Measurements from ENCODE around the gene SYT2.

SYT2 gene

GRCh38 chr1:202648605-202649226, 61.5 kb downstream of the SYT2 start:
- Histone ChIP-seq H3K4me2 (ENCODE audit: insufficient read depth, low read length, poor library complexity, severe bottlenecking) (no peak overlapping the region), H4K8ac (ENCODE audit: low read depth, low read length) (peak overlapping the region; percentile 52), H3K4me3 (ENCODE audit: low read length in 2 of 2) (no peak overlapping the region), H2BK120ac (ENCODE audit: low read depth, low read length) (no peak overlapping the region), H3K4ac (ENCODE audit: low read length) (no peak overlapping the region), H3K4me1 (ENCODE audit: control insufficient read depth in 2 of 2, insufficient read depth in 1 of 2, low read depth in 1 of 2, low read length in 2 of 2) (peaks cover 7% of the 10 kb centered on the region in 2 donors), H3K18ac (ENCODE audit: low read length) (peak overlapping the region; percentile 53), H3K27ac (replicated peaks; ENCODE audit: low read length) (no peak overlapping the region), H2BK12ac (ENCODE audit: low read length) (no peak overlapping the region), H3K27me3 (ENCODE audit: control insufficient read depth in 3 of 3, insufficient read depth in 3 of 3, low read depth in 1 of 3, low read length in 3 of 3) (peaks cover 8 to 77% (median 27%) of the 10 kb centered on the region in 3 experiments), H4K91ac (ENCODE audit: low read depth, low read length, poor library complexity) (no peak overlapping the region), H2BK15ac (ENCODE audit: low read length) (no peak overlapping the region), H3K9ac (ENCODE audit: low read depth, low read length, poor library complexity) (no peak overlapping the region), H3K36me3 (replicated peaks in 1 of 2; ENCODE audit: control insufficient read depth in 2 of 2, insufficient read depth in 2 of 2, low read length in 2 of 2) (no peaks in the 10 kb centered on the region), H3K9me3 (replicated peaks in 1 of 2; ENCODE audit: control insufficient read depth in 2 of 2, insufficient read depth in 1 of 2, low read depth in 1 of 2, low read length in 2 of 2) (peaks cover 0 to 2% of the 10 kb centered on the region in 2 donors), H3K23ac (ENCODE audit: low read depth, low read length, poor library complexity) (peak overlapping the region; percentile 69), H2AFZ (ENCODE audit: low read length) (no peak overlapping the region), H3K14ac (ENCODE audit: low read length) (no peak overlapping the region), H2AK5ac (ENCODE audit: low read depth, low read length) (no peak overlapping the region), H2BK5ac (ENCODE audit: low read length) (no peak overlapping the region), H3K79me1 (ENCODE audit: low read depth, low read length) (no peaks in the 10 kb centered on the region)
- DNase-seq (ENCODE audit: low spot score): no peak
- no CpG with 5 or more reads among the region's 2 CpGs for WGBS, 2 donors (ENCODE audit: extremely low coverage in 2 of 2, insufficient read length in 2 of 2, insufficient replicate concordance in 1 of 2)

DNA sequence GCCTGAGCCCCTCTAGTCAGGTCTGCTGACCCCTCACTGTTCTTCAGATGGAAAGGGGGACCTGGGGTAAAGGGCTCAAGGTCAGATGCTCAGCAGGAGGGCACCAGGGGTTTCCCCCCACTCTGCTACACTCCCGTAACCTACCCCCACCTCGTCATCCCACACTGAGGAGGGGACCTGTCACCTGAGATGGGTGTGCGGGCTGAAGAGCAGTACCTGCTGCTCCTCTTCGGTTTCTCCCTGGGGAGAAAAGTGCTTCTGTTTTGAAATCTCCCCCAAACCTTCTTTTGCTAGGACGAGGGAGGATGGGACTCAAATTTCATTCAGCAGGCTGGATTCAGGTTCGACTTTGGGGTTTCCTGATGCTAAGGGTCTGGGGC, 65.2 kb downstream of the SYT2 start:
- Histone ChIP-seq H2AK5ac (ENCODE audit: low read depth, low read length) (peak overlapping the region; percentile 87), H3K4me3 (ENCODE audit: low read length in 2 of 2) (no peak overlapping the region), H3K14ac (ENCODE audit: low read length) (no peak overlapping the region), H3K27ac (replicated peaks; ENCODE audit: low read length) (no peak overlapping the region), H2AFZ (ENCODE audit: low read length) (no peak overlapping the region), H3K27me3 (ENCODE audit: control insufficient read depth in 3 of 3, insufficient read depth in 3 of 3, low read depth in 1 of 3, low read length in 3 of 3) (peaks cover 18 to 82% (median 58%) of the 10 kb centered on the region in 3 experiments), H4K91ac (ENCODE audit: low read depth, low read length, poor library complexity) (no peak overlapping the region), H3K4me1 (ENCODE audit: control insufficient read depth in 2 of 2, insufficient read depth in 1 of 2, low read depth in 1 of 2, low read length in 2 of 2) (peaks cover 11 to 18% of the 10 kb centered on the region in 2 donors), H2BK5ac (ENCODE audit: low read length) (no peak overlapping the region), H3K9me3 (replicated peaks in 1 of 2; ENCODE audit: control insufficient read depth in 2 of 2, insufficient read depth in 1 of 2, low read depth in 1 of 2, low read length in 2 of 2) (peaks cover 0 to 2% of the 10 kb centered on the region in 2 donors), H2BK120ac (ENCODE audit: low read depth, low read length) (no peak overlapping the region), H3K36me3 (replicated peaks in 1 of 2; ENCODE audit: control insufficient read depth in 2 of 2, insufficient read depth in 2 of 2, low read length in 2 of 2) (no peaks in the 10 kb centered on the region), H2BK15ac (ENCODE audit: low read length) (no peak overlapping the region), H3K4me2 (ENCODE audit: insufficient read depth, low read length, poor library complexity, severe bottlenecking) (no peak overlapping the region), H3K4ac (ENCODE audit: low read length) (no peak overlapping the region), H2BK12ac (ENCODE audit: low read length) (no peak overlapping the region), H3K9ac (ENCODE audit: low read depth, low read length, poor library complexity) (no peak overlapping the region), H3K79me1 (ENCODE audit: low read depth, low read length) (no peaks in the 10 kb centered on the region), H4K8ac (ENCODE audit: low read depth, low read length) (no peak overlapping the region), H3K23ac (ENCODE audit: low read depth, low read length, poor library complexity) (no peak overlapping the region), H3K18ac (ENCODE audit: low read length) (no peak overlapping the region)
- WGBS, 2 donors (ENCODE audit: extremely low coverage in 2 of 2, insufficient read length in 2 of 2, insufficient replicate concordance in 1 of 2): no CpG with 5 or more reads among the region's 6 CpGs
- no peak for DNase-seq (ENCODE audit: low spot score)

GRCh38 chr1:202644219-202645096, 65.8 kb downstream of the SYT2 start:
- peak overlapping the region in 1 of 2 donors; percentile 84 for H3K4me3 ChIP-seq (ENCODE audit: low read length in 2 of 2)
- no CpG with 5 or more reads among the region's 22 CpGs for WGBS, 2 donors (ENCODE audit: extremely low coverage in 2 of 2, insufficient read length in 2 of 2, insufficient replicate concordance in 1 of 2)

More at GRCh38 chr1:202644219-202645096, 65.8 kb downstream of the SYT2 start:
- no peak overlapping the region for H4K8ac ChIP-seq (ENCODE audit: low read depth, low read length)
- H2BK120ac ChIP-seq (ENCODE audit: low read depth, low read length): no peak overlapping the region
- peak overlapping the region; percentile 52 for H3K18ac ChIP-seq (ENCODE audit: low read length)
- peaks cover 18 to 82% (median 58%) of the 10 kb centered on the region in 3 experiments for H3K27me3 ChIP-seq (ENCODE audit: control insufficient read depth in 3 of 3, insufficient read depth in 3 of 3, low read depth in 1 of 3, low read length in 3 of 3)
- H3K36me3 ChIP-seq (replicated peaks in 1 of 2; ENCODE audit: control insufficient read depth in 2 of 2, insufficient read depth in 2 of 2, low read length in 2 of 2): no peaks in the 10 kb centered on the region
- H3K9ac ChIP-seq (ENCODE audit: low read depth, low read length, poor library complexity): peak overlapping the region; percentile 15
- H2AK5ac ChIP-seq (ENCODE audit: low read depth, low read length): peak overlapping the region; percentile 87
- H3K79me1 ChIP-seq (ENCODE audit: low read depth, low read length): no peaks in the 10 kb centered on the region
- H2BK15ac ChIP-seq (ENCODE audit: low read length): peak overlapping the region; percentile 30
- H3K9me3 ChIP-seq (replicated peaks in 1 of 2; ENCODE audit: control insufficient read depth in 2 of 2, insufficient read depth in 1 of 2, low read depth in 1 of 2, low read length in 2 of 2): peaks cover 0 to 2% of the 10 kb centered on the region in 2 donors
- no peak overlapping the region for H3K23ac ChIP-seq (ENCODE audit: low read depth, low read length, poor library complexity)
- H2BK5ac ChIP-seq (ENCODE audit: low read length): peak overlapping the region; percentile 20
- peaks cover 14 to 24% of the 10 kb centered on the region in 2 donors for H3K4me1 ChIP-seq (ENCODE audit: control insufficient read depth in 2 of 2, insufficient read depth in 1 of 2, low read depth in 1 of 2, low read length in 2 of 2)
- H4K91ac ChIP-seq (ENCODE audit: low read depth, low read length, poor library complexity): no peak overlapping the region
- no peak overlapping the region for H2AFZ ChIP-seq (ENCODE audit: low read length)
- peak overlapping the region; percentile 99 for H3K4me2 ChIP-seq (ENCODE audit: insufficient read depth, low read length, poor library complexity, severe bottlenecking)
- H3K27ac ChIP-seq (replicated peaks; ENCODE audit: low read length): no peak overlapping the region
- no peak overlapping the region for H3K4ac ChIP-seq (ENCODE audit: low read length)
- no peak overlapping the region for H2BK12ac ChIP-seq (ENCODE audit: low read length)
- DNase-seq (ENCODE audit: low spot score): no peak
- H3K14ac ChIP-seq (ENCODE audit: low read length): no peak overlapping the region
